ENCODE results near the gene ZNF326. TPM values are rescaled to one million over a fixed set of nuclear protein-coding genes. Genes with fewer than 3 reads are reported as not detected.

The ZNF326 gene
- total and polyA plus RNA-seq, 8 donors, result 12.7 to 96.4 (median 73.5) TPM

DNA sequence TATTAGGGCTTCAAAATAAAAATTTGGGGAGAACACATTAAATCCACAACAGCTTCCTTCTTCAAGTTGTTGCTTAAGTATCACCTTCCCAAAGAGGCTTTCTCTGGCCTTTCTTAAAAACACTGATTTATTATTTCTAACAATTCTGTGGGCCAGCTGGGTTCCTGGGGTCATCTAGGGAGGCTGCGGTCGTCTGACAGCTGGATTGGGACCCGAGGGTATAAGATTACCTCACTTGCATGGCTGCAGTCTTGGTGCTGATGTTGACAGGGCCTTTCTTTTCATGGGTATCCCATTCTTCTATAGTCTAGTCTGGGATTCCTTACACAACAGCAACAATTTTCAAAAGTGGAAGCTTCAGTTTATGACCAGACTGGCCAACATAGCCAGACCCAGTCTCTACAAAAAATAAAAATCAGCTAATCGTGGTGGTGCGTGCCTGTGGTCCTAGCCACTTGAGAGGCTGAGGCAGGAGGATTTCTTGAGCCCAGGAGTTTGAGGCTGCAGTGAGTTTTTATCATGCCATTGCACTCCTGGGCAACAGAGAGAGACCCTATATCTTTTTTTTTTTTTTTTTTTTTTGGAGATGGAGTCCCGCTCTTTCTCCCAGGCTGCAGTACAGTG, 46.1 kb upstream of the ZNF326 start:
- H3K9me3 ChIP-seq, result no peaks in the 10 kb centered on the region
- ATAC-seq (no peak), DNase-seq (no peak)
- peaks cover 0 to 2% of the 10 kb centered on the region in 2 donors for H3K4me1 ChIP-seq
- no peaks in the 10 kb centered on the region for H3K27me3 ChIP-seq
- H3K4me3 ChIP-seq, result no peak overlapping the region
- intact Hi-C loops (cut with DNase I), result no loop called here
- TF ChIP-seq, protein P1, sequence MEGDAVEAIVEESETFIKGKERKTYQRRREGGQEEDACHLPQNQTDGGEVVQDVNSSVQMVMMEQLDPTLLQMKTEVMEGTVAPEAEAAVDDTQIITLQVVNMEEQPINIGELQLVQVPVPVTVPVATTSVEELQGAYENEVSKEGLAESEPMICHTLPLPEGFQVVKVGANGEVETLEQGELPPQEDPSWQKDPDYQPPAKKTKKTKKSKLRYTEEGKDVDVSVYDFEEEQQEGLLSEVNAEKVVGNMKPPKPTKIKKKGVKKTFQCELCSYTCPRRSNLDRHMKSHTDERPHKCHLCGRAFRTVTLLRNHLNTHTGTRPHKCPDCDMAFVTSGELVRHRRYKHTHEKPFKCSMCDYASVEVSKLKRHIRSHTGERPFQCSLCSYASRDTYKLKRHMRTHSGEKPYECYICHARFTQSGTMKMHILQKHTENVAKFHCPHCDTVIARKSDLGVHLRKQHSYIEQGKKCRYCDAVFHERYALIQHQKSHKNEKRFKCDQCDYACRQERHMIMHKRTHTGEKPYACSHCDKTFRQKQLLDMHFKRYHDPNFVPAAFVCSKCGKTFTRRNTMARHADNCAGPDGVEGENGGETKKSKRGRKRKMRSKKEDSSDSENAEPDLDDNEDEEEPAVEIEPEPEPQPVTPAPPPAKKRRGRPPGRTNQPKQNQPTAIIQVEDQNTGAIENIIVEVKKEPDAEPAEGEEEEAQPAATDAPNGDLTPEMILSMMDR (IDR thresholded peaks at IDR 0.05), result no peak
- H3K27ac ChIP-seq, result no peak overlapping the region
- no peaks in the 10 kb centered on the region for H3K36me3 ChIP-seq

DNA sequence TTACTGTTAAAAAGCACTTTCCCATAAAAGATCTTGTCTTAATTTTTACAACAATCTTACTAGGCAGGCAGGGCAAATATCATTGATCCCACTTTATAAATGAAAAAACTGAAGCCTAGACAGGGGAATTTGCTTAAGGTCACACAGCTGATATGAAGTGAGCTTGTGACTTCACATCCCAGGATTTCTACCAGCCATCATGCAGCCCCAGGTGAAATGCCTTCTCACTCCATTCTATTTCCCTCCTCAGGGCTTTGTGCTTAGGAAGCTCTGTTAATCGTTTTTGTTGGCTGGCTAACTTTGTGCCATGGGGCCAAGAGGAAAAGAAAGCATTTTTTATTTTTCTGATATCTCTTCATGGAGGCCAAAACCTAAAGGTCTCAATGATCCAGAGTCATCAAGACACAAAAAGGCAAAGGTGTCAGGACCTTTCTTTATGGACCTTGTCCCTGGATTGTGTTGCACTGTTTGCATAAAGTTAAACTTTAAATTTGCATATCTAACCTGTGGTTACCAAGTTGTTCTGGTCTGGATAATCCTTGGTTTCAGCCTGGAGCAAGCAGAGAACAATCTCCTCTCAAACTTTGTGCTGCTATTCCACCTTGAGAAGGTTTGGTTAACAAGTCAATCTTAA, 44.8 kb upstream of the ZNF326 start:
- DNase-seq (no peak), ATAC-seq (no peak)
- H3K4me3 ChIP-seq, result no peak overlapping the region
- H3K9me3 ChIP-seq, result no peaks in the 10 kb centered on the region
- H3K4me1 ChIP-seq, result no peaks in the 10 kb centered on the region
- no peaks in the 10 kb centered on the region for H3K27me3 ChIP-seq
- no peak overlapping the region for H3K27ac ChIP-seq
- TF ChIP-seq, protein P1 (IDR thresholded peaks at IDR 0.05), result no peak
- intact Hi-C loops (cut with DNase I), result no loop called here
- H3K36me3 ChIP-seq, result no peaks in the 10 kb centered on the region

DNA sequence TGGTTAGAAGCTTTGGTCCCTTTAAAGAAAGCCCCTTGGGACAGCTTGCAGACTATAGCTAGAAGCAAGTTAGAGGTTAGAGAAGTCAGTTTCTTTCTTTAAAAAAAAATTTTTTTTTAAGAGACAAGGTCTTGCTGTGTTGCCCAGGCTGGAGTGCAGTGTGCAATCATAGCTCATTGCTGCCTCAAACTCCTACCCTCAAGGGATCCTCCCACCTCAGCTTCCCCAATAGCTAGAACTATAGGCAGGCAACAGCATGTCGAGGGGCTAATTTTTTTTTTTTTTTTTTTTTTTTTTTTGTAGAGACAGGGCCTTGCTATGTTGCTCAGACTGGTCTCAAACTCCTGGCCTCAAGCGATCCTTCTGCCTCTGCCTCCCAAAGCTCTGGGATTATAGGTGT, 44.2 kb upstream of the ZNF326 start:
- TF ChIP-seq, protein P1 (IDR thresholded peaks at IDR 0.05), result no peak
- no peaks in the 10 kb centered on the region for H3K36me3 ChIP-seq
- no peak overlapping the region for H3K27ac ChIP-seq
- intact Hi-C loops (cut with DNase I), result no loop called here
- H3K4me3 ChIP-seq, result no peak overlapping the region
- no peaks in the 10 kb centered on the region for H3K4me1 ChIP-seq
- H3K9me3 ChIP-seq, result no peaks in the 10 kb centered on the region
- ATAC-seq, result no peak
- H3K27me3 ChIP-seq, result no peaks in the 10 kb centered on the region
- no peak for DNase-seq

DNA sequence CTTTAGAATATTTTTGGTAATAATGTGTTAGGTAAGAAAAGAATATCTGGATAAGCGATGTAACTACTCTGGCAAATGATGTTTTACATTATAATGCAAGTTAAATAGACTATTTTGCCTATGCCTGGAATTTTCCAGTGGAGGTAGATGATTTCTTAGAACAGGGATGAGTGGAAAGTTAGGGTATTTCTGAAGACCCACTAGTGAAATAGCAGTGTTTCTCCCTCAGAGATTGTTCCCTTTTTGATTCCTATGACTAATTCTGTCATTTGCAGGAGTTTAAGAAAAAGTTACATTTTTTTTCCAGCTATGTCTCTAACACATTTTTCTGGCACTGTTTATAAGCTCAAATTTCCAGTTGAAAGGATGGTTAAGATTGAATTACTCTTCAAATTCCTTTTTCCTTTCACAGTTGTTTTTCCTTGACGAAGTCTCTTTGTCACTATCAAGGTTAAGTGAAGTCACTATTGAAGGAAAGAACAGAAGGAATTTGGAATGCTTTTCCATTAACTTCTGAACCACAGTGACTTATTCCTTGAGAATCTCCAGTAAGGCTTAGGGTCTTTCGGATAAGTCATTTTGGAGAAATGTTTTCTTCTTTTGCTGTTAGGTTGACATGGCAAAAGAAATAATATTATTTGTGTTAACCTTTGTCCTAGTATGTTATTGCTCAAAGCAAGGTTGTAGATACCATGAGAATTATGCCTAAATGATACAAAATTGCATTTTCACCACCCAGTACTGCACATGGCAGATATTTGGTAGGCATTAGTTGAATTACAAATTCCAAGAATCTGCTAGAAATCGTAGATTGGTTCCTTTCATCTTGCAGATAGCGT, 42.9 kb upstream of the ZNF326 start:
- TF ChIP-seq, protein P1 (IDR thresholded peaks at IDR 0.05), result no peak
- no peak overlapping the region for H3K27ac ChIP-seq
- DNase-seq (no peak), ATAC-seq (no peak)
- H3K4me1 ChIP-seq, result no peaks in the 10 kb centered on the region
- H3K27me3 ChIP-seq, result no peaks in the 10 kb centered on the region
- H3K9me3 ChIP-seq, result no peaks in the 10 kb centered on the region
- no peaks in the 10 kb centered on the region for H3K36me3 ChIP-seq
- H3K4me3 ChIP-seq, result no peak overlapping the region
- intact Hi-C loops (cut with DNase I), result no loop called here

DNA sequence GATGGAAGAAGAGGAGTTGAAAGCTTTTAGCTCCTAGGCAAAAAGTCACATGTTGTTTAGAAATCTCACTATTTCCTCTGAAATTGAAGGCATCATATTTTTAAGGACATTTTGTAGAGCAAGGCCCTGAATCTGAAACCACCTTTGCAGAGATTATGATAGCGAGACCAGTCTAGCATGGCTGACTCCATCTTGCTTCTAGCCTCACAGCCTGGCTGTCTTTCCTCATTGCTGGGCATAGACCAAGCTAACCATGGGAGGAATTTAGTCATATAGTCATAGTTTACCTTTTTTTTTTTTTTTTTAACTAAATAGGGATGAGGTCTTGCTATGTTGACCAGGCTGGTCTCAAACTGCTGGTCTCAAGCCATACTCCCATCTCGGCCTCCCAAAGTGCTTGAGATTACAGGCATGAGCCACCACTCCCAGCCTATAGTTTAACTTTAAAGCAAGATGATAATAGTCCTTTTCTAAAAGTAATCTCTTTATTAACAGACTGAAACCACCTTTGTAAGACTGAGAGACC, 42.2 kb upstream of the ZNF326 start:
- intact Hi-C loops (cut with DNase I), result no loop called here
- H3K4me3 ChIP-seq, result no peak overlapping the region
- ATAC-seq (no peak), DNase-seq (no peak)
- no peaks in the 10 kb centered on the region for H3K4me1 ChIP-seq
- H3K36me3 ChIP-seq, result no peaks in the 10 kb centered on the region
- no peaks in the 10 kb centered on the region for H3K9me3 ChIP-seq
- H3K27me3 ChIP-seq, result no peaks in the 10 kb centered on the region
- no peak overlapping the region for H3K27ac ChIP-seq
- TF ChIP-seq, protein P1 (IDR thresholded peaks at IDR 0.05), result no peak
